Keratinocyte (primary cell): ENCODE data around the gene TBP. TPM values are rescaled to one million over a fixed set of nuclear protein-coding genes. Genes with fewer than 3 reads are reported as not detected.

Experiments used
- DNase-seq: peaks from one replicate; pipeline ENCODE4 v3.0.0-alpha.2; 2011; ENCODE audit warnings: low read depth, missing footprints, low spot score
- FAIRE-seq: peaks from 2 replicates; lab custom pipeline; 2011; peaks lifted over from hg19 to GRCh38; lab: Jason Lieb, UNC
- H2AFZ ChIP-seq: 2 replicates; pipeline ENCODE4 v1.6.0; 2012; ENCODE audit warnings: low read length, control low read depth, inconsistent platforms; ENCODE audit not compliant: control insufficient read depth
- H3K27ac ChIP-seq: 2 replicates; pipeline ENCODE4 v1.5.1; 2011; ENCODE audit warnings: low read length; ENCODE audit not compliant: control insufficient read depth, insufficient read depth
- H3K27me3 ChIP-seq: 3 replicates; pipeline ENCODE4 v1.6.0; 2011; ENCODE audit warnings: low read length; ENCODE audit not compliant: control insufficient read depth, insufficient read depth; ENCODE audit errors: extremely low read depth
- H3K36me3 ChIP-seq, 2 experiments: 2 replicates in 1 of 2; 3 replicates in 1 of 2; pipeline ENCODE4 v1.5.1; 2011; ENCODE audit warnings: low read length in 2 of 2, mild to moderate bottlenecking in 1 of 2; ENCODE audit not compliant: control insufficient read depth in 2 of 2, insufficient read depth in 2 of 2; ENCODE audit errors: extremely low read depth in 1 of 2
- H3K4me1 ChIP-seq: 3 replicates; pipeline ENCODE4 v1.5.1; 2011; ENCODE audit warnings: low read length; ENCODE audit not compliant: control insufficient read depth, insufficient read depth; ENCODE audit errors: extremely low read depth
- H3K4me2 ChIP-seq: 3 replicates; pipeline ENCODE4 v1.6.0; 2011; ENCODE audit warnings: low read depth, low read length; ENCODE audit not compliant: control insufficient read depth, insufficient read depth; ENCODE audit errors: extremely low read depth
- H3K4me3 ChIP-seq, 3 experiments: fragments of 200-600 bp in 1 of 3; sonication (generic) in 1 of 3; 2 replicates in 2 of 3; 3 replicates in 1 of 3; pipeline ENCODE4 v1.5.1; 2011 to 2016; ENCODE audit warnings: low read length in 3 of 3, mild to moderate bottlenecking in 3 of 3, control low read depth in 2 of 3, inconsistent platforms in 1 of 3, low read depth in 1 of 3, mixed read lengths in 1 of 3, mixed run types in 1 of 3, moderate library complexity in 1 of 3; ENCODE audit not compliant: control insufficient read depth in 2 of 3, insufficient read depth in 2 of 3; ENCODE audit errors: extremely low read depth in 1 of 3
- H3K79me2 ChIP-seq: 2 replicates; pipeline ENCODE4 v1.6.0; 2012; ENCODE audit warnings: low read length; ENCODE audit not compliant: control insufficient read depth, insufficient read depth
- H3K9ac ChIP-seq: 3 replicates; pipeline ENCODE4 v1.6.0; 2011; ENCODE audit warnings: low read length; ENCODE audit not compliant: control insufficient read depth, insufficient read depth; ENCODE audit errors: extremely low read depth
- H3K9me1 ChIP-seq: 3 replicates; pipeline ENCODE4 v1.6.0; 2011; ENCODE audit warnings: low read length; ENCODE audit not compliant: control insufficient read depth, insufficient read depth; ENCODE audit errors: extremely low read depth
- H3K9me3 ChIP-seq: 2 replicates; pipeline ENCODE4 v1.5.1; 2012; ENCODE audit warnings: low read depth, low read length; ENCODE audit not compliant: control insufficient read depth
- H4K20me1 ChIP-seq: 3 replicates; pipeline ENCODE4 v1.6.0; 2011; ENCODE audit warnings: low read length; ENCODE audit not compliant: control insufficient read depth, insufficient read depth; ENCODE audit errors: extremely low read depth
- CTCF ChIP-seq, 3 experiments: IDR thresholded peaks in 1 of 3; conservative IDR thresholded peaks in 1 of 3; optimal IDR thresholded peaks in 1 of 3; 2 replicates in 2 of 3; 3 replicates in 1 of 3; pipeline versions ENCODE3 to v1.5.1; 2011; ENCODE audit warnings: low read length in 3 of 3, mild to moderate bottlenecking in 3 of 3, moderate library complexity in 2 of 3, control low read depth in 1 of 3, inconsistent platforms in 1 of 3; ENCODE audit not compliant: insufficient read depth in 2 of 3; ENCODE audit errors: extremely low read depth in 1 of 3
- EZH2 ChIP-seq: IDR thresholded peaks from one replicate; pipeline ENCODE4 v1.6.1; 2012; ENCODE audit warnings: inconsistent platforms, mild to moderate bottlenecking, low read length, moderate library complexity
- dilution Hi-C: fragments of 300-500 bp; cut with MboI; formaldehyde crosslinking; loops from one replicate; pipeline ENCODE4 v1.7.0; 2020; ENCODE audit warnings: low sequenced_read_pairs; ENCODE audit not compliant: extremely low pct_ligation_motif_present
- polyA plus RNA-seq, 5 experiments: library from polyadenylated mRNA; depleted of rRNA in 3 of 5; stranded (reverse) in 3 of 5; stranded (forward) in 1 of 5; unstranded in 1 of 5; fragments of >200 nt; gene quantifications; 1 replicate in 1 of 5; 2 replicates in 3 of 5; 3 replicates in 1 of 5; pipeline versions ENCODE4 v1.2.1 to v1.2.3, GENCODE V29; 2011 to 2012; ENCODE audit warnings: missing spikeins in 2 of 5, low read depth in 1 of 5, low replicate concordance in 1 of 5

Gene TBP
- polyA plus RNA-seq, 1 donor (not counting 4 experiments of a cell fraction or from before 2014, with no cell fraction given) = 17.3 TPM

GRCh38 chr6:170553534-170554012 is 596 bp upstream of the TBP start:
- DNase-seq = no peak
- no peak for FAIRE-seq

GRCh38 chr6:170554796-170555137 is 598 bp downstream of the TBP start:
- FAIRE-seq (no peak), DNase-seq (no peak)
- Histone ChIP-seq H3K9me1 (no peaks in the 10 kb centered on the region), H4K20me1 (peaks cover 4% of the 10 kb centered on the region), H3K79me2 (peaks cover 82% of the 10 kb centered on the region), H2AFZ (peak overlapping the region; percentile 98), H3K27ac (peak overlapping the region; percentile 98), H3K4me3 (peak overlapping the region; percentile 90 to 99 (median 95)), H3K9me3 (no peaks in the 10 kb centered on the region), H3K36me3 (peaks cover 4 to 7% of the 10 kb centered on the region in 2 experiments), H3K27me3 (no peaks in the 10 kb centered on the region), H3K4me2 (peak overlapping the region; percentile 89), H3K4me1 (peaks cover 28% of the 10 kb centered on the region), H3K9ac (peak overlapping the region; percentile 98)
- dilution Hi-C loops = no loop called here
- TF ChIP-seq EZH2 (no peak), CTCF (optimal IDR thresholded peaks at IDR 0.05 in 1 of 3, IDR thresholded peaks at IDR 0.05 in 1 of 3, conservative IDR thresholded peaks at IDR 0.05 in 1 of 3; ENCODE audit: extremely low read depth in 1 of 3, insufficient read depth in 2 of 3, low read length in 3 of 3) (no peak)

More at GRCh38 chr6:170553534-170554012, 596 bp upstream of the TBP start:
- Histone ChIP-seq H3K4me3 (peak overlapping the region; percentile 90 to 99 (median 95)), H3K4me1 (peaks cover 28% of the 10 kb centered on the region), H3K79me2 (peaks cover 84% of the 10 kb centered on the region), H2AFZ (peak overlapping the region; percentile 100), H3K9me3 (no peaks in the 10 kb centered on the region), H3K27ac (peak overlapping the region; percentile 98), H3K36me3 (peaks cover 6 to 8% of the 10 kb centered on the region in 2 experiments), H4K20me1 (peaks cover 4% of the 10 kb centered on the region), H3K9ac (peak overlapping the region; percentile 98), H3K9me1 (no peaks in the 10 kb centered on the region), H3K27me3 (no peaks in the 10 kb centered on the region), H3K4me2 (peak overlapping the region; percentile 100)
- TF ChIP-seq CTCF (optimal IDR thresholded peaks at IDR 0.05 in 1 of 3, IDR thresholded peaks at IDR 0.05 in 1 of 3, conservative IDR thresholded peaks at IDR 0.05 in 1 of 3; ENCODE audit: extremely low read depth in 1 of 3, insufficient read depth in 2 of 3, low read length in 3 of 3) (no peak), EZH2 (no peak)
- dilution Hi-C loops = no loop called here
